ENCODE measurements around the gene BMP6.

Gene BMP6

DNA sequence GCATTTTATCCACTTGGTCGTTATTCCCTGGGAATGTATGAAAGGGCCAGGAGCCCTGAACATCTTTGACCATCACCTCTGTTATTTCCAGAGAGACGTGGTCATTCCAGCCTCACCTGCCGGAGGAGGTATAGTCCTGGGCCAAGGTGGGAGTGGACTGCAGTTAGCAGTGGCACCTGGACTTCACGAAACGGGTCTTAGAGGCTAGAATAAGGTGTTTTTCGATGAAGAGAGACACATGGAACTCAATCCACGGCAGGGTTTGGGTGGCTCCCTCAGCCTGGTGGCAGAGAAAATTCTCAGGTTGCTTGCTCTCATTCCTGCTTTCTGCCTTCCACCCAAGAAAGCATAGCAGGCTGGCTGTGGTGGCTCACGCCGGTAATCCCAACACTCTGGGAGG lies 48.0 kb downstream of the BMP6 start:
- Histone ChIP-seq H3K4me1 (ENCODE audit: low read length) (peaks cover 3% of the 10 kb centered on the region; the same call in 1 of the 2 replicates), H3K9ac (ENCODE audit: low read length) (no peak overlapping the region), H3K27me3 (ENCODE audit: low read depth, low read length) (peaks cover 25% of the 10 kb centered on the region; the same call in 1 of the 2 replicates), H3K27ac (ENCODE audit: low read length) (no peak overlapping the region), H3K9me3 (ENCODE audit: insufficient read depth, low read length) (no peaks in the 10 kb centered on the region), H3K36me3 (replicated peaks; ENCODE audit: low read depth, low read length) (no peaks in the 10 kb centered on the region), H4K20me1 (ENCODE audit: insufficient read depth, low read length) (no peaks in the 10 kb centered on the region), H3K4me2 (ENCODE audit: low read length) (no peak overlapping the region), H2AFZ (ENCODE audit: low read depth, low read length) (no peak overlapping the region), H3K79me2 (ENCODE audit: low read length) (no peaks in the 10 kb centered on the region), H3K4me3 (ENCODE audit: low read length) (no peak overlapping the region)
- TF ChIP-seq EZH2phosphoT487 (IDR thresholded peaks at IDR 0.05; ENCODE audit: low read depth), result no peak
- TF ChIP-seq, protein P1, sequence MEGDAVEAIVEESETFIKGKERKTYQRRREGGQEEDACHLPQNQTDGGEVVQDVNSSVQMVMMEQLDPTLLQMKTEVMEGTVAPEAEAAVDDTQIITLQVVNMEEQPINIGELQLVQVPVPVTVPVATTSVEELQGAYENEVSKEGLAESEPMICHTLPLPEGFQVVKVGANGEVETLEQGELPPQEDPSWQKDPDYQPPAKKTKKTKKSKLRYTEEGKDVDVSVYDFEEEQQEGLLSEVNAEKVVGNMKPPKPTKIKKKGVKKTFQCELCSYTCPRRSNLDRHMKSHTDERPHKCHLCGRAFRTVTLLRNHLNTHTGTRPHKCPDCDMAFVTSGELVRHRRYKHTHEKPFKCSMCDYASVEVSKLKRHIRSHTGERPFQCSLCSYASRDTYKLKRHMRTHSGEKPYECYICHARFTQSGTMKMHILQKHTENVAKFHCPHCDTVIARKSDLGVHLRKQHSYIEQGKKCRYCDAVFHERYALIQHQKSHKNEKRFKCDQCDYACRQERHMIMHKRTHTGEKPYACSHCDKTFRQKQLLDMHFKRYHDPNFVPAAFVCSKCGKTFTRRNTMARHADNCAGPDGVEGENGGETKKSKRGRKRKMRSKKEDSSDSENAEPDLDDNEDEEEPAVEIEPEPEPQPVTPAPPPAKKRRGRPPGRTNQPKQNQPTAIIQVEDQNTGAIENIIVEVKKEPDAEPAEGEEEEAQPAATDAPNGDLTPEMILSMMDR (IDR thresholded peaks at IDR 0.05; ENCODE audit: low read depth, low read length), result no peak

DNA sequence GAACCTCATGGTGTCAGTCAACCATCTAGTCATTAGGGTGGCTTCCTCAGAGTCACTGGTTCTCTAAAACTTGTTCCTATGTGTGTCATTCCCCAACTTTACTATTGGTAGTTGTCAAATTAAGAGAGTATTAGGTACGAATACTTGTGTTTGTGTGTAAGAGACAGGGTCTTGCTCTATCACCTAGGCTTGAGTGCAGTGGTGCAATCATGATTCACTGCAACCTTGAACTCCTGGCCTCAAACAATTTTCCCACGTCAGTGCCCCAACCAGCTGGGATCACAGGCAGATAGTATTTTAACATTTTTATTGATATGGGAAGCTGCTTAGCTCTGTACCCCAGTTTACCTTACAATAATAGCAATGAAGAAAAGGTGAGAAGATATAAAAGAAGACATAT lies 50.6 kb downstream of the BMP6 start:
- no peak overlapping the region for H3K4me2 ChIP-seq (ENCODE audit: low read length)
- peaks cover 25% of the 10 kb centered on the region; the same call in 1 of the 2 replicates for H3K27me3 ChIP-seq (ENCODE audit: low read depth, low read length)
- H3K27ac ChIP-seq (ENCODE audit: low read length), result no peak overlapping the region

DNA sequence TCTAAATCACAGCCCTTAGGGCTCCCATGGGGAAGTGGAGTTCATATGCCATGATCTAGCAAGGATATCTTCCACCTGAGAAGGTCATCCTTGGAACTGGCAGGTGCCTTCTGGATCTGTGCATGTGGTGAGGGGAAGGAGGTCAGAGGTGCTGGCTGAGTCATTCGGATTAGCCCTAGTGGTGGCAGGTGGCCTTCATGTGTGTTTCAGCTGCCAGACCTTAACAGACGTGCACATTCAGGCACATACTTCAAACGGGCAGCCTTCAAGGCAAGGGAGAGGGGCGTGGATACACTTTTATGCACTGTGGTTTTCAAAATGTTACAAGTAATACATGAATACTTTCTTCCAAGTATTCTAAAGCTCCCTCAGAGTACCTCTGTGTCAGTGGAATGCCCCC lies 51.2 kb downstream of the BMP6 start:
- no peak overlapping the region for H3K4me3 ChIP-seq (ENCODE audit: low read length)
- no peaks in the 10 kb centered on the region for H3K79me2 ChIP-seq (ENCODE audit: low read length)
- no peak overlapping the region for H3K9ac ChIP-seq (ENCODE audit: low read length)
- H2AFZ ChIP-seq (ENCODE audit: low read depth, low read length), result no peak overlapping the region
- H3K4me1 ChIP-seq (ENCODE audit: low read length), result peaks cover 3% of the 10 kb centered on the region; the same call in 1 of the 2 replicates
- no peaks in the 10 kb centered on the region for H3K36me3 ChIP-seq (replicated peaks; ENCODE audit: low read depth, low read length)
- TF ChIP-seq EZH2phosphoT487 (IDR thresholded peaks at IDR 0.05; ENCODE audit: low read depth), result no peak
- TF ChIP-seq, protein P1 (IDR thresholded peaks at IDR 0.05; ENCODE audit: low read depth, low read length), result no peak
- H3K27me3 ChIP-seq (ENCODE audit: low read depth, low read length), result peaks cover 25% of the 10 kb centered on the region; the same call in 1 of the 2 replicates
- H3K4me2 ChIP-seq (ENCODE audit: low read length), result no peak overlapping the region
- H3K27ac ChIP-seq (ENCODE audit: low read length), result no peak overlapping the region
- H3K9me3 ChIP-seq (ENCODE audit: insufficient read depth, low read length), result no peaks in the 10 kb centered on the region
- no peaks in the 10 kb centered on the region for H4K20me1 ChIP-seq (ENCODE audit: insufficient read depth, low read length)

More for the DNA sequence above, 50.6 kb downstream of the BMP6 start:
- peaks cover 3% of the 10 kb centered on the region; the same call in 1 of the 2 replicates for H3K4me1 ChIP-seq (ENCODE audit: low read length)
- H3K79me2 ChIP-seq (ENCODE audit: low read length), result no peaks in the 10 kb centered on the region
- no peaks in the 10 kb centered on the region for H4K20me1 ChIP-seq (ENCODE audit: insufficient read depth, low read length)
- TF ChIP-seq, protein P1 (IDR thresholded peaks at IDR 0.05; ENCODE audit: low read depth, low read length), result no peak
- no peak for TF ChIP-seq EZH2phosphoT487 (IDR thresholded peaks at IDR 0.05; ENCODE audit: low read depth)
- no peak overlapping the region for H3K4me3 ChIP-seq (ENCODE audit: low read length)
- H3K9ac ChIP-seq (ENCODE audit: low read length), result no peak overlapping the region
- no peaks in the 10 kb centered on the region for H3K9me3 ChIP-seq (ENCODE audit: insufficient read depth, low read length)
- no peak overlapping the region for H2AFZ ChIP-seq (ENCODE audit: low read depth, low read length)
- H3K36me3 ChIP-seq (replicated peaks; ENCODE audit: low read depth, low read length), result no peaks in the 10 kb centered on the region

DNA sequence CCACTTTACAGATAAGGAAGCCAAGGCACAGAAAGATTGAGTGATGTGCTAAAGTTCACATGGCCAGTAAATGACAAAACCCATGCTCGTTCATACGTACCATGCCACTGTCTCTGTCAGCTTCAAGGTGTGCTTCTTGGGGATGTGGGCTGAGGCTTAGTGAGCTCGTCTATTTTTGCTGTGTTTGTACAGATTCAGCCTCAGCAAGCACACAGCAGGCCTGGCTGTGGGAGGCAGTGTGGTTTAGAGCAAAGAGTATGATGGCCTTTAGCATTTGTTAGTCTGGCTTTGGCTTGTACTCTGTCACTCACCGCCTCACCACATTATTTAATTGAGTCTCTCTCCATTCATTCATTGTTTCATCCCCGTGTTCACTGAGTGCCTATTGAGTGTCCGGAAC lies 55.3 kb downstream of the BMP6 start:
- TF ChIP-seq, protein P1 (IDR thresholded peaks at IDR 0.05; ENCODE audit: low read depth, low read length), result no peak
- TF ChIP-seq EZH2phosphoT487 (IDR thresholded peaks at IDR 0.05; ENCODE audit: low read depth), result no peak
- Histone ChIP-seq H3K27ac (ENCODE audit: low read length) (no peak overlapping the region), H3K4me3 (ENCODE audit: low read length) (no peak overlapping the region), H3K9ac (ENCODE audit: low read length) (no peak overlapping the region), H3K79me2 (ENCODE audit: low read length) (no peaks in the 10 kb centered on the region), H2AFZ (ENCODE audit: low read depth, low read length) (no peak overlapping the region), H3K27me3 (ENCODE audit: low read depth, low read length) (peaks cover 17% of the 10 kb centered on the region; the same call in 1 of the 2 replicates), H3K4me2 (ENCODE audit: low read length) (no peak overlapping the region), H3K36me3 (replicated peaks; ENCODE audit: low read depth, low read length) (no peaks in the 10 kb centered on the region), H3K4me1 (ENCODE audit: low read length) (peaks cover 27% of the 10 kb centered on the region), H4K20me1 (ENCODE audit: insufficient read depth, low read length) (no peaks in the 10 kb centered on the region), H3K9me3 (ENCODE audit: insufficient read depth, low read length) (no peaks in the 10 kb centered on the region)

All from OCI-LY3 (cell line).